ENCODE data around the gene ART5.

GRCh38 chr11:3665336-3666022, 23.7 kb upstream of the ART5 start:
- TF ChIP-seq CTCF (IDR thresholded peaks at IDR 0.05): no peak
- TF ChIP-seq POLR2A (IDR thresholded peaks at IDR 0.05): no peak
- no peak for TF ChIP-seq POLR2AphosphoS5 (IDR thresholded peaks at IDR 0.05)
